ENCODE results near the gene C14orf180. TPM values are rescaled to one million over a fixed set of nuclear protein-coding genes. Genes with fewer than 3 reads are reported as not detected.

The C14orf180 gene
- polyA plus RNA-seq, 2 of the 4 experiments (the other 2 are of a cell fraction): not detected

GRCh38 chr14:104549536-104550339, 29.8 kb upstream of the C14orf180 start:
- no peak for ATAC-seq
- Histone ChIP-seq H3K4me1 (no peaks in the 10 kb centered on the region), H3K4me3 (no peak overlapping the region), H3K4me2 (no peak overlapping the region), H3K27ac (no peak overlapping the region), H3K9me3 (no peaks in the 10 kb centered on the region)
- no peak for FAIRE-seq
- no peak for DNase-seq (ENCODE audit: low read depth in 1 of 2, low spot score in 1 of 2)
- CTCF ChIA-PET: interaction anchor here (0.6 to 3.5 kb wide), 8 partner anchors 9 to 456 kb away, joined by 3 to 20 read pairs (median 4); no protein-coding TSS in a partner anchor
- POLR2A ChIA-PET: no interaction called here
- 38% methylated on average over 8 of the region's 8 CpGs for WGBS (ENCODE audit: missing lambda C conversion rate)
- peak; percentile 67; the same call in 1 of the 2 replicates for TF ChIP-seq REST (IDR thresholded peaks at IDR 0.05)
- TF ChIP-seq MAZ (IDR thresholded peaks at IDR 0.05; ENCODE audit: borderline replicate concordance, low read depth, low read length): no peak

GRCh38 chr14:104550340-104550860, 29.2 kb upstream of the C14orf180 start:
- DNase-seq (ENCODE audit: low read depth in 1 of 2, low spot score in 1 of 2) (no peak), FAIRE-seq (no peak), ATAC-seq (no peak)
- no peak overlapping the region for H3K27ac ChIP-seq
- no peaks in the 10 kb centered on the region for H3K4me1 ChIP-seq
- 44% methylated on average over 13 of the region's 13 CpGs for WGBS (ENCODE audit: missing lambda C conversion rate)
- no peak overlapping the region for H3K4me3 ChIP-seq
- CTCF ChIA-PET: interaction anchor here (0.6 to 3.5 kb wide), 16 partner anchors 8 to 472 kb away, joined by 3 to 20 read pairs (median 3); partner anchors contain the start of gene ASPG
- H3K4me2 ChIP-seq: no peak overlapping the region
- no peak for TF ChIP-seq CTCF (IDR thresholded peaks at IDR 0.05)
- TF ChIP-seq GATA3 (IDR thresholded peaks at IDR 0.05; ENCODE audit: borderline replicate concordance): no peak
- TF ChIP-seq ZSCAN20 (CRISPR knock-in tag; IDR thresholded peaks at IDR 0.05): no peak
- POLR2A ChIA-PET: no interaction called here
- no peaks in the 10 kb centered on the region for H3K9me3 ChIP-seq

GRCh38 chr14:104550861-104551728, 28.5 kb upstream of the C14orf180 start:
- FAIRE-seq (no peak), DNase-seq (ENCODE audit: low read depth in 1 of 2, low spot score in 1 of 2) (peak in 1 of 2 experiments; percentile 40), ATAC-seq (peak in 1 of 2 experiments; percentile 54; a peak in 3 of 6 replicates)
- ChIA-PET POLR2A (no interaction called here), CTCF (interaction anchor here (0.6 to 3.5 kb wide), 17 partner anchors 7 to 473 kb away, joined by 3 to 20 read pairs (median 3); partner anchors contain the start of gene ASPG)
- no peak overlapping the region for H3K4me3 ChIP-seq
- TF ChIP-seq CTCF (IDR thresholded peaks at IDR 0.05) (peak; percentile 22; the same call in 1 of the 3 replicates), NFE2L2 (conservative IDR thresholded peaks at IDR 0.05; ENCODE audit: low read length) (no peak), RAD21 (conservative IDR thresholded peaks at IDR 0.05 in 1 of 2, IDR thresholded peaks at IDR 0.05 in 1 of 2) (peak; percentile 36 to 52; a peak in 4 of 5 replicates)
- H3K9me3 ChIP-seq: no peaks in the 10 kb centered on the region
- no peaks in the 10 kb centered on the region for H3K4me1 ChIP-seq
- H3K27ac ChIP-seq: no peak overlapping the region
- WGBS (ENCODE audit: missing lambda C conversion rate): 19% methylated on average over 24 of the region's 24 CpGs
- H3K4me2 ChIP-seq: no peak overlapping the region
